ENCODE results near the gene KLHL29.

The KLHL29 gene

GRCh38 chr2:23670245-23670592 lies 285.2 kb downstream of the KLHL29 start:
- no peak for TF ChIP-seq CTCF (IDR thresholded peaks at IDR 0.05; ENCODE audit: insufficient read depth, missing control alignments)
- FAIRE-seq (no peak), DNase-seq (ENCODE audit: insufficient read length, low spot score) (no peak)

GRCh38 chr2:23673082-23673481 lies 288.1 kb downstream of the KLHL29 start:
- no peak for DNase-seq (ENCODE audit: insufficient read length, low spot score)
- FAIRE-seq = no peak
- no peak for TF ChIP-seq CTCF (IDR thresholded peaks at IDR 0.05; ENCODE audit: insufficient read depth, missing control alignments)

GRCh38 chr2:23673830-23674679 lies 289.1 kb downstream of the KLHL29 start:
- DNase-seq (ENCODE audit: insufficient read length, low spot score) (no peak), FAIRE-seq (no peak)
- TF ChIP-seq CTCF (IDR thresholded peaks at IDR 0.05; ENCODE audit: insufficient read depth, missing control alignments) = no peak

GRCh38 chr2:23675506-23675905 lies 290.5 kb downstream of the KLHL29 start:
- no peak for DNase-seq (ENCODE audit: insufficient read length, low spot score)
- no peak for TF ChIP-seq CTCF (IDR thresholded peaks at IDR 0.05; ENCODE audit: insufficient read depth, missing control alignments)

GRCh38 chr2:23677836-23678235 lies 292.9 kb downstream of the KLHL29 start:
- FAIRE-seq (no peak), DNase-seq (ENCODE audit: insufficient read length, low spot score) (no peak)
- TF ChIP-seq CTCF (IDR thresholded peaks at IDR 0.05; ENCODE audit: insufficient read depth, missing control alignments) = no peak

More at GRCh38 chr2:23675506-23675905, 290.5 kb downstream of the KLHL29 start:
- no peak for FAIRE-seq

- no peak for FAIRE-seq
- no peak for TF ChIP-seq CTCF (IDR thresholded peaks at IDR 0.05; ENCODE audit: insufficient read depth, missing control alignments)
- DNase-seq (ENCODE audit: insufficient read length, low spot score) = no peak
Observed at GRCh38 chr2:23679044-23679443, 294.1 kb downstream of the KLHL29 start.

- DNase-seq (ENCODE audit: insufficient read length, low spot score) (no peak), FAIRE-seq (no peak)
- TF ChIP-seq CTCF (IDR thresholded peaks at IDR 0.05; ENCODE audit: insufficient read depth, missing control alignments) = no peak
Observed at GRCh38 chr2:23680951-23681350, 296.0 kb downstream of the KLHL29 start.

Data from D721Med (cell line).